RPMI8226 (cell line): ENCODE data around the gene PNPO.
A peak's percentile ranks its signal among the peaks of the same experiment; 100 is the strongest.
"Not testable (repeated sequence)": the region's sequence is repeated elsewhere in the genome, so short reads cannot be mapped to it uniquely, and the experiment has no call there.

Experiments used
- DNase-seq: peaks from one replicate; pipeline ENCODE4 v3.0.0-alpha.2; 2015

Gene PNPO

DNA sequence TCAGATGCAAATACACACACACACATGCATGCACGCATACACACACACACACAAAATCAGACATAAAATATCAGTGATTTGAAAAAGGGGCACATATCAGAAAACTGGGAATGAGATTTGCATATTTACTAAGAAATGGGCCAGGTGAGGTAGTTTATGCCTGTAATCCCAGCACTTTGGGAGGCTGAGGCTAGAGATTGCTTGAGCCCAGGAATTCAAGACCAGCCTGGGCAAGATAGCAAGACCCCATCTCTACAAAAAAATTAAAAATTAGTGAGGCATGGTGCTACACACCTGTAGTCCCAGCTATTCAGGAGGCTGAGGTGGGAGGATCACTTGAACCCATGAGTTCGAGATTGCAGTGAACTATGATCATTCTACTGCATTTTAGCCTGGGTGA, 22.4 kb upstream of the PNPO start:
- no peak for DNase-seq

DNA sequence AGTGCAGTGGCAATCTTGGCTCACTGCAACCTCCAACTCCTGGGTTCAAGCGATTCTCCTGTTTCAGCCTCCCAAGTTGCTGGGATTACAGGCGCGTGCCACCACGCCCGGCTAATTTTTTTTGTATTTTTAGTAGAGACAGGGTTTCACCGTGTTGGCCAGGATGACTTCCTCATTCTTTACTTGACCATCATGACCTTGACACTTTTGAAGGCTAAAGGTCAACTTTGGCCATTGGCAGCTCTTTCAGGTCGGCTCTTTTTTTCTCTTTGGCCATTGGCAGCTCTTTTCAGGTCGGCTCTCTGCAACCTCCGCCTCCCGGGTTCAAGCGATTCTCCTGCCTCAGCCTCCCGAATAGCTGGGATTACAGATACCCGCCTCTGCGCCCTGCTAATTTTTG, 21.5 kb upstream of the PNPO start:
- not testable (repeated sequence) for DNase-seq

DNA sequence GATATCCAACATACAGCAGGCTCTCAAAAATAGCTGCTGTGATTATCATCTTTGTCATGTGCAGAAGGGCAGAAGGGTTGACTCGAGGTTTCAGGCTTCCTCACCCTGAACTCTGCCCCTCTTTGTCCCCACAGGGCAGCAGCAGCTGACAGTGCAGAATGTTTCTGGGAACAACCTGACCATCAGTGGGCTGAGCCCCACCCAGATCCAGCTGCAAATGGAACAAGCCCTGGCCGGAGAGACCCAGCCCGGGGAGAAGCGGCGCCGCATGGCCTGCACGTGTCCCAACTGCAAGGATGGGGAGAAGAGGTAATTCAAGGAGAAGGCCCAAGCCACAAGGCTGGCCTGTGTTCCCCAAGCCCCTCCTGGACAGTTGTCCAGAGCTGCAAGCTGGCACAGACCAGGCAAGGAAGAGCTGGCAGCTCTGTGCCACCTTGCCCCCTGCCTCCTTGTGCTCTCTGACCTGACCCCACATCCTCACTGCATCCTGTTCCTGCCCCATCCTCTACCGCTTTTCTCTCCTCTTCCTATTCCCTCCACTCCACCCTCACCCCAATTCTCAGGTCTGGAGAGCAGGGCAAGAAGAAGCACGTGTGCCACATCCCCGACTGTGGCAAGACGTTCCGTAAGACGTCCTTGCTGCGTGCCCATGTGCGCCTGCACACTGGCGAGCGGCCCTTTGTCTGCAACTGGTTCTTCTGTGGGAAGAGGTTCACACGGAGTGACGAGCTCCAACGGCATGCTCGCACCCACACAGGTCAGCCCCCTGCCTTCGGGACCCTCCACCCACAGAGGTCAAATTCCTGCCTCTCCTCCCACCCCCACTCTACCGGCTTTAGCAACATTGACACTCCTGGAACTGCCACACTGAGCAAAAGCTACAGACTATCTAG, 16.3 kb upstream of the PNPO start:
- DNase-seq: no peak

DNA sequence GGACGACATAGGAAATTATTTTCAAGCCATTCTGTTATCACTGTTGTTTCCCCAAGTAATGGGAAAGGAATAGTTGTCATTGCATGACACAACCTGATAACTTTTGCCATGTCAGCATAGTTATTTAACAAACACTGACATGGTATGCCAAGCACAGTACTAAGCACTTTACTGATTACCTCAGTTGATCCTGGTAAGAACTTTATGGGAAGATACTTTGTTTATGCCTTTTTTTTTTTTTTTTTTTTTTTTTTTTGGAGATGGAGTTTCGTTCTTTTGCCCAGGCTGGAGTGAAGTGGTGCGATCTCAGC, 15.7 kb upstream of the PNPO start:
- DNase-seq: no peak

DNA sequence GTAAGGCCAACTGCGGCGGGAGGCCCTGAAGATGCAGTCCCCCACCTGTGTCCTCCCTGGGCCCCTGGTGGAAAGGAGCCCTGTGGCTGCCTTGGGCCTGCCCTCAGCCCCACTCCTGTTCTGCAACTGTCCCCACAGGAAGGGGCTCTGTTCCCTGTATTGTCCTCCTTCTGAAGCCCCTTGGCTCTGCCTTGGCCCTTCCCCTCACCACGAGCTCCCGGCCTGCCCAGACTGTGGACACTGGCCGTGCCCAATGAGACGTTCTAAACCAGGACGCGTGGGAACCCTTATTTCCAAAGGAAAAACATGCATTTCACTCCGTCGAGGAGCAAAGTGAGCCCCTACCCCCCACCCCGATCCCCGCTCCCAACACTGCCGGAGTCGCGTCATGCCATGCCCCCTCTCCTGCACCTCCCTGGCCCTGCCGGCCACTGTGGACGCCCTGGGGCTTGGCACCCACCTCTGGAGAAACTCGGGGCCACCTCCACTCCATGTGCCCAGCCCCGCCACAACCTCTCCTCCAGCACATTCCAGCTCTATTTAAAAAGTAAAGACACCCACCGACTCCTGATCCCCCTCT, 13.5 kb upstream of the PNPO start:
- no peak for DNase-seq

DNA sequence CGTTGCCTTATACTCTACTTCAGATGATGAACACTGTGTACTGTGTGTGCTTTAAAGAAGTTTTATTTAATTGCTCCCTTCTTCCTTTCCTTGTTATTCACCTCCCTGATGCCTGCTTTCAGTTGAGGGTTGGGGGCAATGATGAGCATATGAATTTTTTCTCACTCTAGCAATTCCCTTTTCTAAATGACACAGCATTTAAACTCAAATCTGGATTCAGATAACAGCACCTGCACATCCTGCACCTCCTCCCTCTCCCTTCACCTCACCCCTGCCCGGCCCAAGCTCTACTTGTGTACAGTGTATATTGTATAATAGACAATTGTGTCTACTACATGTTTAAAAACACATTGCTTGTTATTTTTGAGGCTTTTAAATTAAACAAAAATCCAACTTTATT, 13.0 kb upstream of the PNPO start:
- DNase-seq: no peak

DNA sequence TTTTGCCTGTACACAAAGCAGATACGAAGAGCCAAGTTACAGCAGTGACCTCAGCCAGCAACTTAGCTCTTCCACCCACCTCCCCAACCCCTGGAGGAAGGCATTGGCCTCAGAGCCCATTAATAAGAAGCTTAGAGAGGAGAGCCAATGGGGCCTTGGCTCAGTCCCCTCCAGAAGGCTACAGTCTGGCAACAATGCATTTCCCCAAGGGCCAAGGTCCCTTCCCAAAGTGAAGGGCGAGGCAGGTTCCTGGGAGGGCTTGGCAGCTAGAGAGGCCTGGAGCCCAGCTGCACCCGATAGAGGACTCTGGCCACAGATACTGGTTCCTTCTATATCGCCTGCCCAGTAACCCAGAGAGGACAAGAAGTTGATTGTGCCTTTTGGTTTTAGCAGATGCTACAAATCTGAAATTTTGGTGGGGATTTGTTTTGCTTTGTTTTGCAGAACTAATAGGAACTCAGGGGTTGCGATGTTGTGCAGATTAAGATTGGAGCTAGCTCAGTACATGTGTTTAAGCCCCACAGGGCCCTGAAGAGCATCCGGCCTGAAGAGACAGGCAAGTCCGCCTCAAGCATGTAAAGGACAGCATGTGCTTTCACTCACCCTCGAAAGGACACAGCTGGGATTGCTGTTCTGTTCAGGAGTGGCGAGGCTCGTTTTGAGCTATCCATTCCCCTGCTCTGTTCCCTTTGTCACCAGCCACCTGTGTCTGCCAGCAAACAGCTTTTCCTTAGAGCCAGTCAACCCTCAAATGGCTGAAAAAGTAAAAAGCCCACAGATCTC, 12.0 kb upstream of the PNPO start:
- no peak for DNase-seq

DNA sequence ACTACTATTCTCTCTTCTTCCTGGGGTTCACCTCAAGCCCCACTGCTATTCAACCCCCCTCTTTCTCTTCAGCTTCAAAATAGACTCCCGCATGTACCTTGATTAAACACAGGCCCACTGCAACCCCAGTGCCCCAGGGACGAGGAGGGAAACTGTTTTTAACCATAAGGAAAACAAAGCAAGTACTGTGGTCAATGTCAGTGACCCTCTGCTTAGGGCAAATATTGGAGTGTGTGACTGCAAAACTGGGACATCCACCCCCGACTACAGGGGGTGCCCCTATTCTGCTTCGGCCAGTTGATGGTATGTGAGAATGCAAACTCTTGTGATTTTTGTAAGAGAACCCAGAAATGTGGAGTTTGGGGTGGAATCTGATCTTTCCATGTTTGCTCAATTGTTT, 9.5 kb upstream of the PNPO start:
- no peak for DNase-seq

DNA sequence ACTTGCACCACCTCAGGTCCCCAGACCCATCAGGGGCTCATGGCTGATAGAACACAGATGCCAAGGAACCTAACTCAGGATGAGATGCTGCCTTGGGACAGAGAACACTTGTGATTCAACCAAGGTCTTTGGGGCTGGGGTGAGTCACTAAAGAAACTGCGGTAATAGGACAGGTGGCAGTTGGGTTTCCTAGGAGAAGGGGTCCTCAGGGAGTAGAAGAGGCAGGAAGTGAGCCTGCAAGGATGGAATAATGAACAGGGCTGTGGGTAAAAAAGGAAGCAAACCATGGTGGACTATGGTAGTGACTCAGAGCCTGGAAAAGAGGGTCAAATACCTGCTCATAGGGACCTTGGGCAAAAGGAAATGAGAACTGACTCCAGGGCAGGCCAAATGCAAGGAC, 6.5 kb upstream of the PNPO start:
- DNase-seq: no peak

DNA sequence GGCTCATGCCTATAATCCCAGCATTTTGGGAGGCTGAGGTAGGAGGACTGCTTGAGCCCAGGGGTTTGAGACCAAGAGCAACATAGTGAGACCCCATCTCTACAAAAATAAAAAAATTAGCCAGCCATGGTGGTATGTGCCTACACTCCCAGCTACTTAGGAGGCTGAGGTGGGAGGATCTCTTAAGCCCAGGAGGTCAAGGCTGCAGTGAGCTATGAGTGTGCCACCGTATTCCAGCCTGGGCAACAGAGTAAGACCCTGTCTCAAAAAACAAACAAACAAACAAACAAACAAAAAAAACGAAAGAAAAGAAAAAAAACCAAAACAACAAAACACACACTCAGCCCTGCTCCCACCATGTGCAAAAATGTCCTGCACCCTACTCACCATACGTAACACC, 5.9 kb upstream of the PNPO start:
- DNase-seq: not testable (repeated sequence)

DNA sequence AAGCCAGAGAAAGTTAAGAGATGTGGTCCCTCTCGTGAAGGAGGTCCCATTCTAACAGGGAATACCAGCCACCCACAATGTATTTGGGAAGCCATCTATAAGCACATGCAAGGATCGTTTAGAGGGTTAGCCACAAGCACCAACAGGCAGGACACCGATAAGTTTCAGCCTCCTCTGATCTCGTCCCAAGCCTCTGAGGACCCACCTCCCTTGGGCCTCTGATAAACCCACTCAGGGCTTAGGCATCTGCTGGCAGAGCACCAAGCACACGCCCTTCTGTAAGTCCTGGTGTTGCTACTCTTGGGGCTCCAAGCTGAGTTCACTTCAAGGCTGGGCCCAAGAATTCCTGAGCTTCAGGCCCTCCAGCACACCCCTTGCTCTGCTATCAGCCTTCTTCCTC, 5.4 kb upstream of the PNPO start:
- DNase-seq: no peak

DNA sequence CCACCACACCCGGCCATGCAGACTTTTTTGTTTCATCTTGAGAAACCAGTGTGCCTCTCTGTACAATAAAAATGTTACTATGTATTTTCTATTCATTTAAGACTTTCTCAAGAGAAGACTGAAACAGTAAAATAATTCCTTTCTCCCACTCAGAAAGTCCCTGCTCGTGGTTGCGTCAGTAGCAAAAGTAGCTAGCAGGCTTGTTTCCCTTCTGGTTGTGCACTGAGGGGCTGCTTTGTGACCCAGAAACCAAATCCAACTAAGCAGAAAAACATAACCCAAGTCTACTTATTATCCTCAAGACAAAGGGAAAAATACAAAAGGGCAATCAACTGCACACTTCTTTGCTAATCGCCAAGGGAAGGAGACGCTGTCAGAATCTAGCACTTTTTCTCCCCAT, 3.4 kb upstream of the PNPO start:
- no peak for DNase-seq

DNA sequence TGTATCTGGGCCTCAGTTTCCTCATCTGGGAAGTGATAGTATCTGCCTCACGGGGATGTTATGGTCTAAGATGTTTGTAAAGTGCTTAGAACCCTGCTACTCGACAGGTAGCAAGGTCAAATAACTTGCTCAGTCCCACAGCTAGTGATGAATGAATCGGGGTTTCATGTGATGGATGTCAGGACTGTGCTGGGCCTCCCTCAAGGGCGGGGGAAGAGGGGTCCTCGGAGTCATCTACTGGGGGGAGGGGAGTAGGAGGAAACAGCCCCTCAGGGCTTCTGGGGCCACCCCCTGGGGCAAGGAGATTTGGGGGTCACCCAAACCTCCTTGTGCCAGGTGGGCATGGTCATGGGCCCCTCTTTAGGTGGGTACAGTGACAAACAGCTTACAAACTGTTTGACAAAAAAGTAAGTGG, 732 bp downstream of the PNPO start:
- no peak for DNase-seq

DNA sequence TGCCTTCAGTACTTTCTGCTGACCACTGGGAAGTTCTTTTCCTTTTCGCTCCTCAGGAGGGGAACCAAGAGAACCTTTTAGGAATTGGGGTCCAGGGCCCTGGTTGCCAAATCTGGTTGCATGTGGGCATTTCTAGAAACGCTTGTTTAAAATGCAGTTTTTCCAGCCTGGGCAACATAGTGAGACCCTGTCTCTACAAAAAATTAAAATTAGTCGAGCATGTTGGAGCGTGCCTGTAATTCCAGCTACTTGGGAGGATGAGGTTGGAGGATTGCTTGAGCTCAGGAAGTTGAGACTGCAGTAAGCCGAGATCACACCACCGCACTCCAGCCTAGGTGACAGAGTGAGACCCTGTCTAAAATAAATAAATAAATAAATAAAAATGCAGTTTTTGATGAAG, 1.2 kb downstream of the PNPO start:
- DNase-seq: no peak

DNA sequence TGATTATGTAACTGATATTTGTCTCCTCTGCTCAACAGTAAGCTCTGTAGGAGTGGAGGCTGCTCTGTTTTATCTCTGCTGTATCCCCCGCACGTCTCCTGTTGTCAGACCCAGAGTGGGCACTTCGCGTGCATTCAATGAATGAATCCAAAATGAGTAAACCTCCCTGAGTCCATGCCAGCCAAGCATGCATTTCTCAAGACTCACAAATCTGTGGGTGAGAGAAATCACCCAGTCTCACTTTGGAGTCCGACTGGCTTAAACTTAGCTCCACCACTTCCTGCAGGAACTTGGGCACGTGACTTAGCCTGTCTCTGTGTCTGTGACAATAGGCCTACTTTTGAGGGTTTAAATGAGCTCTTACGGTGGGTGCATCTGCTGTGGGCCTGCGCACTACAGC, 3.7 kb downstream of the PNPO start:
- no peak for DNase-seq

DNA sequence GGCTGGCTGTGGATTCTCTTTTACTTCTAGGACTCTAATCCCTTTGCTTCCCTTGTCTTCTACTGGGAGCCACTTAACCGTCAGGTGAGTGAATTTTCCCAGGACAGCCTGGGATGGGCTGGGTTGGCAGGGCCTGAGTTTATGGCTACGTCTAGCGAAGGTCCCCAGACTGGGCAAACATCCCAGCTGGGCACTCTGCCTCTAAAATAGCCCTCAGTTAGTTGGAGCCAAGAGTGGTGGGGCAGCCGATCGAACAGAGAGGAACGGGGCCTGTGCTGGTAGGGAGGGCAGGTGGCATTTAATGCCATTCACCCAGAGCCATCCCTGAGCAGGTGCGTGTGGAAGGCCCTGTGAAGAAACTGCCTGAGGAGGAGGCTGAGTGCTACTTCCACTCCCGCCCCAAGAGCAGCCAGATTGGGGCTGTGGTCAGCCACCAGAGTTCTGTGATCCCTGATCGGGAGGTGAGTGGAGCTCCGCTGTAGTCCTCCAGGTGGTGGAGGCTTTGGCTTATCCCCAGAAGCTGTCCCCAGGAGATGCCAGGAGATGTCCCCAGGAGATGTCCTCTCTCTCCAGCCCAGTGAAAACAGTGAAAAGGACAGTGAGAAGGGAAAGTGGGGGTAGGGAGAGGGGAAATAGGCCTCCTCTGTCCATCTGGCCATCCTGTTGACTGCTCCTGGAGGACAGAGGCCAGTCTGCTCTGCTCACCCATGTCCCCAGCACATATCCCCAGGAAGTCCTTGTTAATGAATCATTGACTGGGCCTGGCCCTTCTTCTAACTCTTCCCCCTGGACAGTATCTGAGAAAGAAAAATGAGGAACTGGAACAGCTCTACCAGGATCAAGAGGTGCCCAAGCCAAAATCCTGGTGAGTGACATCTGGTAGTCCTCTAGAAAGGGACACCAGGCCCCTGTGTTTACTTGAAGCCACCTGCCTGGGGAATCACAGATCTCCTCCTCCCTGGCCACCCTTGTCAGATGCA, 4.4 kb downstream of the PNPO start:
- DNase-seq: no peak

DNA sequence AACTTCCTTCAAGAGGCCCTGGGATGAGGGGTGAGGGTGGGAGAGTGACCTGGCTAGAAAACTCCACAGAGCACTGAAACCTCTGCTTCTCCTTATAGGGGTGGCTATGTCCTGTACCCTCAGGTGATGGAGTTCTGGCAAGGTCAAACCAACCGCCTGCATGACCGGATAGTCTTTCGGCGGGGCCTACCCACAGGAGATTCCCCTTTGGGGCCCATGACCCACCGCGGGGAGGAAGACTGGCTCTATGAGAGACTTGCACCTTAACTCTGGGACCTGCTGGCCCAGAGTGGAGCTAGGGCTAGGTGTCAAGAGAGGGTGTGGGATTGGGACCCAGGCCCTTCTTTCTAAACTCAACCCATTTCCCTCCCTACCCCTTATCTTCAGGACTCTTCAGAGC, 5.1 kb downstream of the PNPO start:
- no peak for DNase-seq

DNA sequence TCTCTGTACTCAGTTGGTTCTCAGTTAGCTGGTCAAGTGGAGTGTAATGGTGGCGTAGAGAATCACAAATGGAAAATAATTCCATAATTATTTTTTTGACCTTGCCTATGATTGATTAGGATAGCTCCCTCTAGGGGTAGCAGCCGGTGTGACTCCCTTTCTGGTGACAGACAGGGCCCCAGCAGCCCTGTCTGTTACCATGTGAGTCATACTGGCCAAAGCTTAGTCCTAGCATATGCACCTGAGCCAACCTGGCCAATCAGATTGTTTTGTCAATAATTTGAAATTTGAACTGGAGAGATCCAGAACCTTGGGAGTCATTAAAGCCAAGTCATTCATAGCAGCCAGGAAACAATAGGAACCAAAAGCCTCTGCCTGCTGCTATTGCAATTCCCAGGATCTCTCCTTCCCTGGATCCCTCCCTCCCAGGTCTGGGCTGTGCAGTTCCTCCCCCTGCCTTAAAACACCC, 5.6 kb downstream of the PNPO start:
- DNase-seq: peak; percentile 78

DNA sequence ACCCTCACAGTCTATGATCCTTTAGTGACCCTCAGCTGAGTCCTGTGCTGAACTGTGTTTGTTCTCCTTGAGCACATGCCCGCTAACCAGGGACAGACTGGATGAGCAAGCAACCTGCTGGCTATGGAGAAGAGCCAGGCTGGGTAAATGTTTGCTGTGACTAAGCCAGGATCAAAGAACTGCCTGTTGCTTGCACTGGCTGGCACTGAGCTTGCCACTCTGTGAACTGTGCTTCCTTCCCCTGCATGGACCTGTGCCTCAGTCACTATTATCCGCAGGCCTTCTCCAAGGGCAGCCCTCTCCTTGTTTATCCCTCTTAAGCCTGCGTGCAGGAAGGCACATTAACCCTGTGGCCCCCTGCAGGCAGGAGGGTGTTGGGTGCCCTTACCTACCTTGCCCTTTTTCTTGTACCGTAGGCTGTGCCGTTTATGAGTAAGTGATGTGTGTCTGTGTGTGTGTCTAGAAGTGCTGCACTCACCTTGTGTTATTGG, 7.4 kb downstream of the PNPO start:
- DNase-seq: no peak

DNA sequence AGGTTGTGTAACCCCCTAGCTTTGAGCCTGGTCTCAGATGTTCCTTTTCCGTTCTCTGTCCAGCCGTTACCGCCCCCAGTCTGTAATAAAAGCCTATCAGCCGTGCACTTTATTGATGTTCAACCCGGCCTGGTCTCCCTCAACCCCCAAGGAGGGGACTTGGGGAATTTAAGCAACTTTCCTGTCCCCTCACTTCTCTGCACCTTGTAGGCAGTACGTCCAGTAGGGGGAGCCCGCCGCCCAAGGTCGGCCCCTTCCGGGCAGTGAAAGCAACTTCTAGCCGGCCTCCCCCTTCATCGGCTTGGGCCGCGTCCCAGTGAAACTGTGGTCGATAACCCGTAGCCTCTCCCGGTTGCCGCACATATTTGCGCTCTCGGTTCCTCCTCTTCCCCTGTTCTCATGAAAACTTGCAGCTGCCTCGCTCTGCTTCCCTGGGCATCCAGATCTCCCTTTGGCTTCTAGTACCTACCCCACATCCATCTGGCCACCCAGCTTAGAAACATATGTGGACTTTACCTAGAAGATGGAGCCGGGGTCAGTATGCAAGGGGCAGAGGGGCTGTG, 7.9 kb downstream of the PNPO start:
- peak; percentile 90 for DNase-seq

DNA sequence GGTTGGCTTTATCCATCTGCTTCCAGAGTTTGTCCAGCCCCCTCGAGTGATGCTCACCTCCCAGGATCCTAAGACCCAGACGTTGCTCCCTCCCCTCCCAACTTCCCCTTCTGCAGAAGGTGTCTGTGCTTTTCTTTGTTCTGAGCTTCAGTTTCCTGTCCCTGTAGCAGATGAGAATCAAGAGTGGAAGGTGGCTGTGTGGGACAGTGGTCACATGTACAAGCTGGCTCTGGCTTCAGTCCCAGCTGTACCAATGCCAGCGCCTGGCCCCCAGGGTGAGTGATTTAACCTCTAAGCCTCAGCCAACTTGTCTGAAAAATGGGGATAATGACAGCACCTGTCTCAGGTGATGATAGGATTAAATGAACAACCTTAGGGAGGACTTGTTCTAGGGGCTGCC, 8.6 kb downstream of the PNPO start:
- peak; percentile 70 for DNase-seq

DNA sequence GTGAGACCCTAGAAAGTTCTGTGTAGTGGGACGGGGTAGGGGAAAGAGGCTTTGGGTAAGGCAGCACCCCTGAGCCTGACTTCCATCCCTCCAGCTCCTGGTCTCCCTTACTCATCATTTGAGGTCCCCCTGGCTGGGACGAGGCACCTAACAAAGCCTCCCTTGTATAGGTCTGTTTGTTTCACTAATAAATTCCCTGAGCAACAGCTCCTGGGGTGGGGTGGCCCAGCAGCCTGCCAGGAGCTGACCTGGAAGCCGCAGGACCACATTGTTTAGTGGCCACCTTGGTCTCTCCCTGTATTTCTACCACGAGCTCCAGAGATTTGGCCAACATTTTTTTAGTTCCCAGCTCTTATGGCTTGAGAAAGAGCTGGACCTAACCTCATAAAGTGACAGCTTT, 9.1 kb downstream of the PNPO start:
- DNase-seq: no peak
